K562 (cell line): Measurements from ENCODE around the gene ALG5.

ENCODE experiments used
- CHD2 ChIP-seq: IDR thresholded peaks from 2 replicates; pipeline ENCODE4 v1.6.1; 2011; ENCODE audit warnings: low read depth, low read length
- MEF2D ChIP-seq: conservative IDR thresholded peaks from 2 replicates; pipeline ENCODE4 v1.6.1; 2016; ENCODE audit warnings: low read depth, missing genetic modification characterization, missing compliant biosample characterization
- PATZ1 ChIP-seq: fragments of 250-450 bp; sonication (Bioruptor Pico); IDR thresholded peaks from 2 replicates; pipeline ENCODE4 v1.5.0; 2020; ENCODE audit warnings: mild to moderate bottlenecking, borderline replicate concordance
- ZC3H4 ChIP-seq: sonication (generic); formaldehyde crosslinking; IDR thresholded peaks from 2 replicates; pipeline ENCODE4 v1.9.0; 2021; ENCODE audit warnings: missing genetic modification reagents, borderline replicate concordance
- ZHX1 ChIP-seq: fragments of 150-350 bp; conservative IDR thresholded peaks from 2 replicates; pipeline ENCODE4 v1.6.1; 2014; ENCODE audit warnings: low read length
- ZNF445 ChIP-seq: fragments of 250-450 bp; sonication (Bioruptor Pico); IDR thresholded peaks from 2 replicates; pipeline ENCODE4 v1.4.0; 2020; ENCODE audit warnings: low read depth, mild to moderate bottlenecking, moderate library complexity
- TF ChIP-seq, protein P1 (sequence below): fragments of 450-650 bp; IDR thresholded peaks from 2 replicates; pipeline ENCODE4 v1.6.1; 2018; ENCODE audit not compliant: partially characterized antibody
- TF ChIP-seq, protein P2 (sequence below), 3 experiments: IDR thresholded peaks in 2 of 3; conservative IDR thresholded peaks in 1 of 3; 2 replicates each; pipeline ENCODE4 v1.5.1; 2011 to 2012; ENCODE audit warnings: low read length in 3 of 3, mild to moderate bottlenecking in 3 of 3, control low read depth in 2 of 3, improper control_type of control experiment in 1 of 3, inconsistent platforms in 1 of 3, low read depth in 1 of 3, mixed read lengths in 1 of 3, moderate library complexity in 1 of 3; ENCODE audit not compliant: insufficient read depth in 2 of 3

GRCh38 chr13:37047846-37048245 is 48.7 kb upstream of the ALG5 start:
- TF ChIP-seq, protein P1, sequence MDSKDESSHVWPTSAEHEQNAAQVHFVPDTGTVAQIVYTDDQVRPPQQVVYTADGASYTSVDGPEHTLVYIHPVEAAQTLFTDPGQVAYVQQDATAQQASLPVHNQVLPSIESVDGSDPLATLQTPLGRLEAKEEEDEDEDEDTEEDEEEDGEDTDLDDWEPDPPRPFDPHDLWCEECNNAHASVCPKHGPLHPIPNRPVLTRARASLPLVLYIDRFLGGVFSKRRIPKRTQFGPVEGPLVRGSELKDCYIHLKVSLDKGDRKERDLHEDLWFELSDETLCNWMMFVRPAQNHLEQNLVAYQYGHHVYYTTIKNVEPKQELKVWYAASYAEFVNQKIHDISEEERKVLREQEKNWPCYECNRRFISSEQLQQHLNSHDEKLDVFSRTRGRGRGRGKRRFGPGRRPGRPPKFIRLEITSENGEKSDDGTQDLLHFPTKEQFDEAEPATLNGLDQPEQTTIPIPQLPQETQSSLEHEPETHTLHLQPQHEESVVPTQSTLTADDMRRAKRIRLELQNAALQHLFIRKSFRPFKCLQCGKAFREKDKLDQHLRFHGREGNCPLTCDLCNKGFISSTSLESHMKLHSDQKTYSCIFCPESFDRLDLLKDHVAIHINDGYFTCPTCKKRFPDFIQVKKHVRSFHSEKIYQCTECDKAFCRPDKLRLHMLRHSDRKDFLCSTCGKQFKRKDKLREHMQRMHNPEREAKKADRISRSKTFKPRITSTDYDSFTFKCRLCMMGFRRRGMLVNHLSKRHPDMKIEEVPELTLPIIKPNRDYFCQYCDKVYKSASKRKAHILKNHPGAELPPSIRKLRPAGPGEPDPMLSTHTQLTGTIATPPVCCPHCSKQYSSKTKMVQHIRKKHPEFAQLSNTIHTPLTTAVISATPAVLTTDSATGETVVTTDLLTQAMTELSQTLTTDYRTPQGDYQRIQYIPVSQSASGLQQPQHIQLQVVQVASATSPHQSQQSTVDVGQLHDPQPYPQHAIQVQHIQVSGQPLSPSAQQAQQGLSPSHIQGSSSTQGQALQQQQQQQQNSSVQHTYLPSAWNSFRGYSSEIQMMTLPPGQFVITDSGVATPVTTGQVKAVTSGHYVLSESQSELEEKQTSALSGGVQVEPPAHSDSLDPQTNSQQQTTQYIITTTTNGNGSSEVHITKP: no peak
- TF ChIP-seq CHD2 (no peak), ZC3H4 (no peak), PATZ1 (no peak), MEF2D (no peak), ZNF445 (CRISPR knock-in tag) (no peak), ZHX1 (no peak)
- TF ChIP-seq, protein P2, sequence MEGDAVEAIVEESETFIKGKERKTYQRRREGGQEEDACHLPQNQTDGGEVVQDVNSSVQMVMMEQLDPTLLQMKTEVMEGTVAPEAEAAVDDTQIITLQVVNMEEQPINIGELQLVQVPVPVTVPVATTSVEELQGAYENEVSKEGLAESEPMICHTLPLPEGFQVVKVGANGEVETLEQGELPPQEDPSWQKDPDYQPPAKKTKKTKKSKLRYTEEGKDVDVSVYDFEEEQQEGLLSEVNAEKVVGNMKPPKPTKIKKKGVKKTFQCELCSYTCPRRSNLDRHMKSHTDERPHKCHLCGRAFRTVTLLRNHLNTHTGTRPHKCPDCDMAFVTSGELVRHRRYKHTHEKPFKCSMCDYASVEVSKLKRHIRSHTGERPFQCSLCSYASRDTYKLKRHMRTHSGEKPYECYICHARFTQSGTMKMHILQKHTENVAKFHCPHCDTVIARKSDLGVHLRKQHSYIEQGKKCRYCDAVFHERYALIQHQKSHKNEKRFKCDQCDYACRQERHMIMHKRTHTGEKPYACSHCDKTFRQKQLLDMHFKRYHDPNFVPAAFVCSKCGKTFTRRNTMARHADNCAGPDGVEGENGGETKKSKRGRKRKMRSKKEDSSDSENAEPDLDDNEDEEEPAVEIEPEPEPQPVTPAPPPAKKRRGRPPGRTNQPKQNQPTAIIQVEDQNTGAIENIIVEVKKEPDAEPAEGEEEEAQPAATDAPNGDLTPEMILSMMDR (IDR thresholded peaks at IDR 0.05 in 2 of 3, conservative IDR thresholded peaks at IDR 0.05 in 1 of 3; ENCODE audit: insufficient read depth in 2 of 3, low read depth in 1 of 3, low read length in 3 of 3): no peak
